ENCODE data around the gene OBP2A. TPM values are rescaled to one million over a fixed set of nuclear protein-coding genes. Genes with fewer than 3 reads are reported as not detected.

The OBP2A gene
- total RNA-seq, 5 donors from 2014 or later (not counting 1 experiment from before 2014, with no cell fraction given), result not detected

DNA sequence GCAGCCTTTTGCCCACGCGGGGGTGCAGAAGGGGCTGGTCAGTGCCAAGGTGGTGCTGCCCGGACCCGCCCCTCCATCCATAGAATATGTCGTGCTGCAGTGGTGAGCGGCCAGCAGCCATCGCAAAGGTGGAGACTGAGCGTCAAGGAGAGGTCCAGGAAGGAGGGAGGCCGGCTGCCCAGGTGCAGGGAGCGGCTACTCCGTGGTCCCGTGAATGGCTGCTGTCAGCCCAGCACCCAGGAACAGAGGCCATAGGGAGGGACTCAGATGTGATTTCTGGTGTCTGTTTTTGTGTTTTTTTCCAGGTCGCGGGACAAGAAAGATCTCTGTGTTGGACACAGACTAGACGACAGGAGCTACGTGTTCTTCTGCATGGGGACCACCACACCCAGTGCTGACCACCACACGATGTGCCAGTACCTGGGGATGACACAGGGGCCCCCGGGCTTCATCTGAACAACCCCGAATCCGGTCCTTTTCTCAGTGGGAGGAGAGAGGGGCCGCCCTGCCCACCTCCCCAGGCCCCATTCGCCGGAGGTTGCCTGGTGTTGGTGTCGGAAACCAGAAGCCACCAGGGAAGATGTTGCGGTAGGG lies 44.7 kb downstream of the OBP2A start:
- peaks cover 19 to 26% of the 10 kb centered on the region in 2 donors for H3K27me3 Mint-ChIP-seq
- H3K4me1 Mint-ChIP-seq, result no peaks in the 10 kb centered on the region
- no peak overlapping the region for H3K27ac Mint-ChIP-seq
- 75% methylated on average over 21 of the region's 25 CpGs for WGBS (ENCODE audit: insufficient coverage)
- ChIA-PET POLR2A (no interaction called here), CTCF (no interaction called here)
- Histone ChIP-seq H3K27me3 (replicated peaks in 1 of 2; ENCODE audit: control insufficient read depth in 2 of 2, extremely low read depth in 1 of 2, insufficient read depth in 2 of 2, low read length in 1 of 2) (peaks cover 0 to 37% of the 10 kb centered on the region in 2 experiments), H3K36me3 (ENCODE audit: control insufficient read depth in 2 of 2, extremely low read depth in 1 of 2, insufficient read depth in 1 of 2, low read length in 1 of 2) (no peaks in the 10 kb centered on the region), H3K27ac (ENCODE audit: low read length) (no peak overlapping the region), H3K4me1 (ENCODE audit: control insufficient read depth in 1 of 2, extremely low read depth in 1 of 2, insufficient read depth in 2 of 2, low read length in 2 of 2) (no peaks in the 10 kb centered on the region), H3K9me3 (no peaks in the 10 kb centered on the region), H3K4me3 (ENCODE audit: control insufficient read depth in 1 of 2, extremely low read depth in 1 of 2, low read length in 1 of 2) (no peak overlapping the region)
- no peak for ATAC-seq (replicated peaks in 1 of 4)
- no peak overlapping the region for H3K4me3 Mint-ChIP-seq
- H3K9me3 Mint-ChIP-seq, result peaks cover 0 to 8% (median 4%) of the 10 kb centered on the region in 3 donors
- no peaks in the 10 kb centered on the region for H3K36me3 Mint-ChIP-seq
- DNase-seq, result no peak

DNA sequence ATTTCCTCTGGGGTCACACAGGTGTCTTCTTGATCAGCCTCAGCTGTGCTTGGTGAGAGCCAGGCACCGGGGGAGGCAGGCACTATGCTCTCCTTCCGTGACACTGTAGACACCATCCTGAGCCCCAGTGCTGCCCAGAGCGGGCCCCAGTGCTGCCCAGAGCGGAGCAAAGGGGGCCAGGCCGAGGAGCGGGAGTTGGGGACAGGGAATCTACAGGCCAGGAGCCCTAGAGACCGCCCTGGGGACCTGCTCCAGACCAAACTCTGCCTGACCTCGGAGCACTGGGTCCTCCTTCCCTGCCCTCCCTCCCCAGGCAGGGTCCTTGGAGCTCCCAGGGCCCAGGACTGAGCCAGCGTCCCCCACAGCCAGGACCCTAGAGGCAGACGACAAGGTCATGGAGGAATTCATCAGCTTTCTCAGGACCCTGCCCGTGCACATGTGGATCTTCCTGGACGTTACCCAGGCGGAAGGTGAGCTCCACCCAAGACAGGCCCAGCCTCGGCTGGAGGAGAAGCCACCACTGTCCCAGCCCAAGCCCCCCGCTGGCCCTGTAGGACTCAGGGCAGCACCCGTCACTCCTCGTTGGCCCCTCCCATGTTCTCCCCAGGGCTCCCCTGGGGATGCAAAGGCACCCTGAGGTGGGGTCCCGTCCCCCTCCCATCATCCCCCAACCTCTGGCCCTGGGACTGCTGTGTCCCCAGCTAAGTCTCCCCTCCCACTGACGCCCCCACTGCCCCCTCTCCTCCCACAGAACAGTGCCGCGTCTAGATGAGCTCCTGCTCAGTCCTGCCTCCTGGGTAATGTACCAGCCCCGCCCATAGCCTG lies 45.8 kb downstream of the OBP2A start:
- no peak overlapping the region for H3K27ac ChIP-seq (ENCODE audit: low read length)
- H3K9me3 ChIP-seq, result no peaks in the 10 kb centered on the region
- 69% methylated on average over 18 of the region's 22 CpGs for WGBS (ENCODE audit: insufficient coverage)
- H3K27me3 ChIP-seq (replicated peaks in 1 of 2; ENCODE audit: control insufficient read depth in 2 of 2, extremely low read depth in 1 of 2, insufficient read depth in 2 of 2, low read length in 1 of 2), result peaks cover 0 to 32% of the 10 kb centered on the region in 2 experiments
- no peak for ATAC-seq (replicated peaks in 1 of 4)
- ChIA-PET POLR2A (no interaction called here), CTCF (interaction anchor here in 1 of 2 donors (0.5 kb wide), 1 partner anchor 25 kb away, joined by 3 read pairs; no protein-coding TSS in a partner anchor)
- no peaks in the 10 kb centered on the region for H3K4me1 Mint-ChIP-seq
- H3K9me3 Mint-ChIP-seq, result peaks cover 0 to 8% (median 7%) of the 10 kb centered on the region in 3 donors
- no peaks in the 10 kb centered on the region for H3K4me1 ChIP-seq (ENCODE audit: control insufficient read depth in 1 of 2, extremely low read depth in 1 of 2, insufficient read depth in 2 of 2, low read length in 2 of 2)
- DNase-seq, result no peak
- no peak overlapping the region for H3K4me3 ChIP-seq (ENCODE audit: control insufficient read depth in 1 of 2, extremely low read depth in 1 of 2, low read length in 1 of 2)
- H3K27ac Mint-ChIP-seq, result no peak overlapping the region
- H3K36me3 ChIP-seq (ENCODE audit: control insufficient read depth in 2 of 2, extremely low read depth in 1 of 2, insufficient read depth in 1 of 2, low read length in 1 of 2), result no peaks in the 10 kb centered on the region
- peaks cover 20 to 24% of the 10 kb centered on the region in 2 donors for H3K27me3 Mint-ChIP-seq
- no peaks in the 10 kb centered on the region for H3K36me3 Mint-ChIP-seq
- H3K4me3 Mint-ChIP-seq, result no peak overlapping the region

DNA sequence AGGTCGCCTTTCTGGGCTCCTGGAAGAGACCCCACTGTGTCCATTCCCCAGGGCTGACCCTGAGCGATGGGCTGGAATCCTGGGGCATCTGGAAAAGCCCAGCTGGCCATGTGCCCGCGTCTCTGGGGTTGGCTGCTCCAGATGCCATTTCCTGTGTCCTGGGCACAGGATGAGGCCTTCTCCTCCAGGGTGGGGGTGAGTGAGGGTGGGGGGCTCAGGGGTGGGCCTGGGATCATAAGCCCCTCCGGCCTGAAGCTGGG lies 46.3 kb downstream of the OBP2A start:
- H3K9me3 ChIP-seq, result no peaks in the 10 kb centered on the region
- no peaks in the 10 kb centered on the region for H3K36me3 ChIP-seq (ENCODE audit: control insufficient read depth in 2 of 2, extremely low read depth in 1 of 2, insufficient read depth in 1 of 2, low read length in 1 of 2)
- Mint-ChIP-seq H3K27me3 (peaks cover 22 to 25% of the 10 kb centered on the region in 2 donors), H3K4me1 (no peaks in the 10 kb centered on the region), H3K9me3 (peaks cover 0 to 8% (median 7%) of the 10 kb centered on the region in 3 donors), H3K27ac (no peak overlapping the region), H3K4me3 (no peak overlapping the region), H3K36me3 (no peaks in the 10 kb centered on the region)
- 53% methylated on average over 2 of the region's 5 CpGs for WGBS (ENCODE audit: insufficient coverage)
- ATAC-seq (replicated peaks in 1 of 4), result no peak
- ChIA-PET POLR2A (no interaction called here), CTCF (interaction anchor here in 1 of 2 donors (0.5 kb wide), 1 partner anchor 25 kb away, joined by 3 read pairs; no protein-coding TSS in a partner anchor)
- DNase-seq, result peak in 1 of 35 experiments; percentile 7
- H3K4me3 ChIP-seq (ENCODE audit: control insufficient read depth in 1 of 2, extremely low read depth in 1 of 2, low read length in 1 of 2), result no peak overlapping the region
- H3K4me1 ChIP-seq (ENCODE audit: control insufficient read depth in 1 of 2, extremely low read depth in 1 of 2, insufficient read depth in 2 of 2, low read length in 2 of 2), result no peaks in the 10 kb centered on the region
- peaks cover 0 to 32% of the 10 kb centered on the region in 2 experiments for H3K27me3 ChIP-seq (replicated peaks in 1 of 2; ENCODE audit: control insufficient read depth in 2 of 2, extremely low read depth in 1 of 2, insufficient read depth in 2 of 2, low read length in 1 of 2)
- no peak overlapping the region for H3K27ac ChIP-seq (ENCODE audit: low read length)

DNA sequence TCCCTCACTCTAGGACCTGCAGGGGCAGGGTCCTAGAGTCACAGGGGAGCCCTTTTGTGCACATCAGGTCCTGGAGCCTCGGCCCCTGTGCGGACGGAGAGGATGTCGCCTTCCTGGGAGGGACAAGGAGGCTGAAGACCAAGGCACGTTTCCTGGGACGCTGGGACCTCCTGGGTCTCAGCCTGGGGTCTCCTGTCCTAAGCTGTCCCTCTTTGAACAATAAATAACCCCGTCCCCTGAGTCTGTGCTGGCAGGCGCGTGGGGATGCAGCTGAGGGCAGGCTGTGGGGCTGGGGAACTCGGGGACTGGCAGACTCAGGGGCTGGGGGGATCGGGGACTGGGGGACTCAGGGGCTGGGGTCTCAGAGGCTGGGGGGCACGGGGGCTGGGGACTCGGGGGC lies 46.7 kb downstream of the OBP2A start:
- H3K27me3 Mint-ChIP-seq, result peaks cover 22 to 25% of the 10 kb centered on the region in 2 donors
- 73% methylated on average over 4 of the region's 13 CpGs for WGBS (ENCODE audit: insufficient coverage)
- H3K4me3 ChIP-seq (ENCODE audit: control insufficient read depth in 1 of 2, extremely low read depth in 1 of 2, low read length in 1 of 2), result no peak overlapping the region
- ChIA-PET CTCF (no interaction called here), POLR2A (no interaction called here)
- ATAC-seq (replicated peaks in 1 of 4), result no peak
- H3K4me1 Mint-ChIP-seq, result no peaks in the 10 kb centered on the region
- no peaks in the 10 kb centered on the region for H3K36me3 Mint-ChIP-seq
- no peak overlapping the region for H3K27ac Mint-ChIP-seq
- H3K4me3 Mint-ChIP-seq, result no peak overlapping the region
- DNase-seq, result peak in 1 of 35 experiments; percentile 3
- no peaks in the 10 kb centered on the region for H3K36me3 ChIP-seq (ENCODE audit: control insufficient read depth in 2 of 2, extremely low read depth in 1 of 2, insufficient read depth in 1 of 2, low read length in 1 of 2)
- peaks cover 0 to 32% of the 10 kb centered on the region in 2 experiments for H3K27me3 ChIP-seq (replicated peaks in 1 of 2; ENCODE audit: control insufficient read depth in 2 of 2, extremely low read depth in 1 of 2, insufficient read depth in 2 of 2, low read length in 1 of 2)
- no peaks in the 10 kb centered on the region for H3K4me1 ChIP-seq (ENCODE audit: control insufficient read depth in 1 of 2, extremely low read depth in 1 of 2, insufficient read depth in 2 of 2, low read length in 2 of 2)
- no peak overlapping the region for H3K27ac ChIP-seq (ENCODE audit: low read length)
- H3K9me3 Mint-ChIP-seq, result peaks cover 0 to 8% (median 7%) of the 10 kb centered on the region in 3 donors
- H3K9me3 ChIP-seq, result no peaks in the 10 kb centered on the region

DNA sequence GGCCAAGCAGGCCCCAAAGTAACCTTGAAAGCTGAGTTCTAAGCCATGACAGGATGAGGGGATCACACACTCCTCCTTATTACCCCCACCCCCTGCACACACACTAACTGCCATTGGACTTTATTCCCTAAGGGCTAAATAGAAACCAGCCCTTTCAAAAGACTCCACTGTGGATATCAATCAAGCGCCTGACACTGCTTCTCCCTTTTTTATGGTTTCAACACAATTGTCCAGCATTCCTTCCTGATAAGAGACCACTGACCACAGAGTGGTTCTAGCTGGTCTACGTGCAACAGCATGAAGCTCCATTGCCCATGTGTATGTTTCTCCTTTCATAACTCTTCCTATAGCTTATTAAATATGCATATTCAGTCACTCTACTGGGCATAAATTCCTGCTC lies 50.3 kb downstream of the OBP2A start:
- H3K27me3 ChIP-seq (replicated peaks in 1 of 2; ENCODE audit: control insufficient read depth in 2 of 2, extremely low read depth in 1 of 2, insufficient read depth in 2 of 2, low read length in 1 of 2), result peaks cover 0 to 18% of the 10 kb centered on the region in 2 experiments
- H3K36me3 ChIP-seq (ENCODE audit: control insufficient read depth in 2 of 2, extremely low read depth in 1 of 2, insufficient read depth in 1 of 2, low read length in 1 of 2), result no peaks in the 10 kb centered on the region
- no peaks in the 10 kb centered on the region for H3K4me1 ChIP-seq (ENCODE audit: control insufficient read depth in 1 of 2, extremely low read depth in 1 of 2, insufficient read depth in 2 of 2, low read length in 2 of 2)
- ATAC-seq (replicated peaks in 1 of 4), result no peak
- Mint-ChIP-seq H3K27me3 (peaks cover 22 to 24% of the 10 kb centered on the region in 2 donors), H3K4me1 (no peaks in the 10 kb centered on the region), H3K27ac (no peak overlapping the region), H3K36me3 (no peaks in the 10 kb centered on the region), H3K9me3 (peaks cover 0 to 8% (median 7%) of the 10 kb centered on the region in 3 donors), H3K4me3 (no peak overlapping the region)
- DNase-seq, result peak in 1 of 35 experiments; percentile 13
- H3K27ac ChIP-seq (ENCODE audit: low read length), result no peak overlapping the region
- ChIA-PET CTCF (no interaction called here), POLR2A (no interaction called here)
- 25% methylated on average over 2 of the region's 2 CpGs for WGBS (ENCODE audit: insufficient coverage)
- no peaks in the 10 kb centered on the region for H3K9me3 ChIP-seq
- H3K4me3 ChIP-seq (ENCODE audit: control insufficient read depth in 1 of 2, extremely low read depth in 1 of 2, low read length in 1 of 2), result no peak overlapping the region
